DMS53 treated with DMSO at 0.1 percent for 48 hours (cell line): ENCODE results near the gene NSMCE1.
"Not testable (repeated sequence)": the region's sequence is repeated elsewhere in the genome, so short reads cannot be mapped to it uniquely, and the experiment has no call there.

Experiments
- DNase-seq: peaks from one replicate; lab custom pipeline; 2025; ENCODE audit not compliant: unreplicated experiment; lab: John Stamatoyannopoulos, UW

NSMCE1 gene

DNA sequence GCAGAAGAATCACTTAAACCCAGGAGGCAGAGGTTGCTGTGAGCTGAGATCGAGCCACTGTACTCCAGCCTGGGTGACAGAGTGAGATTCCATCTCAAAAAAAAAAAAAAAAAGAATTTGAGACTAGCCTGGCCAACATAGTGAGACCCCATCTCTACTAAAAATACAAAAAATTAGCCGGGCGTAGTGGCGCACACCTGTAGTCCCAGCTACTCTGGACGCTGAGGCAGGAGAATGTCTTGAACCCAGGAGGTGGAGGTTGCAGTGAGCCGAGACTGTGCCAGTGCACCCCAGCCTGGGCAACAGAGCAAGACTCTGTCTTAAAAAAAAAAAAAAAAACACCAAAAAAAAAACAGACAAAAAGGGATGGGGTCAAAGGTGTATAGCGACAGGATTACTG, 4.1 kb upstream of the NSMCE1 start:
- DNase-seq: not testable (repeated sequence)

- DNase-seq: no peak
These were observed 3.5 kb upstream of the NSMCE1 start for GRCh38 chr16:27272076-27272475.

DNA sequence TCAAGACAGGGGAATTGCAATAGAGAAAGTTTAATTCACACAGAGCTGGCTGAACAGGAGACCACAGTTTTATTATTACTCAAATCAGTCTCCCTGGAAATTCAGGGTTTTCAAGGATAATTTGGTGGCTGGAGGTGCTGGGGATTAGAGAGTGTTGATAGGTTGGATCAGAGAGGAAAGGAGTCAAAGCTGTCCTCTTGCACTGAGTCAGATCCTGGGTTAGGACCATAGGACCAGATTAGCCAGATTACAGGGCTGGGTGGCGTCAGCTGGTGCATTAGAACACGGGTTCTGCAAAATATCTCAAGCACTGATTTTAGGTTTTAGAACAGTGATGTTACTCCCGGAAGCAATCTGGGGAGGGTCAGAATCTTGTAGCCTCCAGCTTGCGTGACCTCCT, 1.8 kb upstream of the NSMCE1 start:
- no peak for DNase-seq

GRCh38 chr16:27269300-27270150, 953 bp upstream of the NSMCE1 start:
- DNase-seq: no peak

GRCh38 chr16:27267037-27267677, 1.4 kb downstream of the NSMCE1 start:
- no peak for DNase-seq

DNA sequence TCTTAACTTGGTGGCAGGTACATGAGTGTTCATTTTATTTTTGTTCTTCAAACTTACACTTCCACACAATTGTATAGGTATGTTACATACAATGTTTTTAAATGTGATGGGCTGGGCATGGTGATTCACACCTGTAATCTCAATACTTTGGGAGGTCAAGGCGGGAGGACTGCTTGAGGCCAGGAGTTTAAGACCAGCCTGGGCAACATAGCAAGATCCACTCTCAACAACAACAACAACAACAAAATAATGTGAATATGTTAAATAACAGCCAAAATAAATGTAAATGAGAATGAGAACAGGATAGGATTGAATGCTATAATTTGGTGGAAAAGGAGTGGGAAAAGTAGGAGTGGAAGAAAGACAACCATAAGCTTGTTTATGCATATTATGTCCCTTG, 2.6 kb downstream of the NSMCE1 start:
- DNase-seq: no peak

DNA sequence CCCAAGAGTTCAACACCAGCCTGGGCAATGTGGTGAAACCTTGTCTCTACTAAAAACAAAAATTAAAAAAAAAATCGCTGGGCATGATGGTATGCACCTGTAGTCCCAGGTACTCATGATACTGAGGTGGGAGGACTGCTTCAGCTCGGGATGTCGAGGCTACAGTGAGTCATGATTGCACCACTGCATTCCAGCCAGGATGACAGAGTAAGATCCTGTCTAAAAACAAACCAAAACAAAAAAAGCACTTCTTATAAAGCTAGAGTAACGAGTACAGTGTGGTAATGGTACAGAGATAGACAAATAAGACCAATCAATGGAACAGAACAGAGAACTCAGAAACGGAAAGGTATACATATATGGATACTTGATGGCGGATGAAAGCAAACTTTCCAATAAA, 4.4 kb downstream of the NSMCE1 start:
- no peak for DNase-seq

DNA sequence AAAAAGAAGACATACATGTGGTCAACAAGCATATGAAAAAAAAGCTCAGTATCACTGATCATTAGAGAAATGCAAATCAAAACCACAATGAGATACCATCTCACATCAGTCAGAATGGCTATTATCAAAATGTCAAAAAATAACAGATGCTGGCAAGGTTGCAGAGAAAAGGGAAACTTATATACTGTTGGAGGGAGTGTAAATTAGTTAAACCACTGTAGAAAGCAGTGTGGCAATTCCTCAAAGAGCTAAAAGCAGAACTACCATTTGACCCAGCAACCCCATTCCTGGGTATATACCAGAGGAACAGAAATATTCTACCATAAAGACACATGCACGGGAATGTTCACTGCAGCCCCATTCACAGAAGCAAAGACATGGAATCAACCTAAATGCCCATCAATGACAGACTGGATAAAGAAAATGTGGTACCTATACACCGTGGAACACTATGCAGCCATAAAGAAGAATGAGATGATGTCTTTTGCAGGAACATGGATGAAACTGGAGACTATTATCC, 5.6 kb downstream of the NSMCE1 start:
- DNase-seq: not testable (repeated sequence)

- no peak for DNase-seq
These were observed 8.9 kb downstream of the NSMCE1 start for GRCh38 chr16:27259710-27260109.

GRCh38 chr16:27258241-27258734, 10.3 kb downstream of the NSMCE1 start:
- DNase-seq: no peak

DNA sequence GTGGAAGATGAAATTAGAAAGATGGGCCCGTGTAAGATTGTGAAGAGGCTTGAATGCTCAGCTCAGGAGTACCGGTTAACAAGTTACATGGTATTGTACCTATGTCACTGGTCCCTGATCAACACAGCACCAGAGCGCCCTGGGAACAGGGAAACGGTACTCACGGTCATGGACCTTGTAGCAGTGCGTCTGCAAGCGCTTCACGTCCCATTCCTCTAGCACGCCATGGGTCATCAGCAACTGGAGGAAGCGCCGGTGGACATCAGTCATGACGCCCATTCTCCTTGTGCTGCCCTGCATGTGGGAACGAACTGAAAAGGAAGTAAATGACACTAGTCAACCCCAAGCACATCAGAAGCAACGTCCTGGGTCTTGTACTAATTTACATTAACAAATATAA, 11.3 kb downstream of the NSMCE1 start:
- no peak for DNase-seq

DNA sequence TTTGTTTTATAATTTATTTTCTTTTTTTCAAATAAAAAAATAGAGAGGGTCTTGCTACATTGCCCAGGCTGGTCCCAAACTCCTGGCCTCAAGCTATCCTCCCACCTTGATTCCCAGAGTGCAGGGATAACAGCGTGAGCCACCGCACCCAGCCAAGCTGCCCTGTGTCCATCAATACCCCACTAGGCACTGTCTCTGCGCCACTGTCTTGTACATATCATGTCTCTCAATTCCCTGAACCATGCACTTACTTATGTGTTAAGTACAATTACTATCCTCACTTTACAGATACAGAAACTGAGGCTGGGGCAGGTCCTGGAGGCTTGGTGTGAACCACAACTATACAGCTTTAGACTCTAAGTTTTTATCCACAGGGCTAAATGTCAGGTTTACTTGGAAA, 11.7 kb downstream of the NSMCE1 start:
- DNase-seq: no peak

DNA sequence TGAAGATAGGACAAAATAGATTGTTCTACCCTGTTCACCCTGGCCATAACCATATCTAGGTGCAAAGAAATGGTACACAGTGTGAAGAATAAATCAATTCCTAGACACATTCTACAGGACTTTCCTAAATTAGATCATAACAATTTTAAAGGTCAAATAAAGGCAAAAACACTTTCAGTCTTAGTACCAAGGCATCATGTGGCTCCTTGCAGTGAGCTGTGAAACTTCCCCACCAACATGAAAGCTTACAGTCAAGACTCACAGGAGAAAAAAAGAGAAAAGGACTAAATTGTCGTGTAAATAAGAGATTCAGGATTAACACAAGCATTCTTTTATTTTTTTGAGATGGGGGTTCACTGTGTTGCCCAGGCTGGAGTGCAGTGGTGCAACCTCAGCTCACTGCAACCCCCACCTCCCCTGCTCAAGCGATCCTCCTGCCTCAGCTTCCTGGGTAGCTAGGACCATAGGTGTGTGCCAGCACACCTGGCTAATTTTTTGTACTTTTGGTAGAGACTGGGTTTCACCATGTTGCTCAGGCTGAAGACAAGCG, 14.2 kb downstream of the NSMCE1 start:
- no peak for DNase-seq

DNA sequence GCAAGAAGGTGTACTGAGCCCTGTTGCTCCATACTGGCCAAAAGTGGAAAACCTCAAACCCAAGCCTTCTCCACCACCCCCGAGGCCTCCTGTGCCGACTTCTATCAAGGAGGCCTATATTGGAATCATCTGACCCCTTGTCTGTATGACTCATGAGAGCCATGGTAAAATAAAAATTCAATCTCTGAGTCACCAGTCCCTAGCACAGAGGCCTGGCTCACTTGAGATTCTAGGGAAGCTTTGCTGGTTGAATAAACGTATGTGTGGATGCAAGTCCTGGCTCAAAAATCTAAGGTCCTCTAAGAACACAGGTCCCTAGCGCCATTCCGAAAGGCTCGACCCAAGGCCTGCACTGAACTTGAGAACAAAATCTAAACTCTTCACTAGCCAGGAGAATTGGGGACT, 15.0 kb downstream of the NSMCE1 start:
- no peak for DNase-seq

DNA sequence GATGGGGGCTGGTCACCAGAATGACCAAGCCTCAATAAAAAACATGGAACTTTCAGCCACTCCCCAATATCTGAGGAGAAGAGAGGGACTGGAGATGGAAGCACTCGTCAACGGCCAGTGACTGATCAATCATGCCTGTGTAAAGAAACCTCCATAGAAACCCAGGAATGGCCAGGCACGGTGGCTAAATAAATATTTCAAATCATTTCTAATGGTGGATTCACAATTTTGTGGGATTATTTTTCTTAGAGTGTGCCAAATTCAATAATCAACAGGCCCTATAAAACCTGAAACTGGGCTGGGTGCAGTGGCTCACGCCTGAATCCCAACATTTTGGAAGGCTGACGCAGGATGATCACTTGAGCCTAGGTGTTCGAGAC, 16.4 kb downstream of the NSMCE1 start:
- DNase-seq: no peak

DNA sequence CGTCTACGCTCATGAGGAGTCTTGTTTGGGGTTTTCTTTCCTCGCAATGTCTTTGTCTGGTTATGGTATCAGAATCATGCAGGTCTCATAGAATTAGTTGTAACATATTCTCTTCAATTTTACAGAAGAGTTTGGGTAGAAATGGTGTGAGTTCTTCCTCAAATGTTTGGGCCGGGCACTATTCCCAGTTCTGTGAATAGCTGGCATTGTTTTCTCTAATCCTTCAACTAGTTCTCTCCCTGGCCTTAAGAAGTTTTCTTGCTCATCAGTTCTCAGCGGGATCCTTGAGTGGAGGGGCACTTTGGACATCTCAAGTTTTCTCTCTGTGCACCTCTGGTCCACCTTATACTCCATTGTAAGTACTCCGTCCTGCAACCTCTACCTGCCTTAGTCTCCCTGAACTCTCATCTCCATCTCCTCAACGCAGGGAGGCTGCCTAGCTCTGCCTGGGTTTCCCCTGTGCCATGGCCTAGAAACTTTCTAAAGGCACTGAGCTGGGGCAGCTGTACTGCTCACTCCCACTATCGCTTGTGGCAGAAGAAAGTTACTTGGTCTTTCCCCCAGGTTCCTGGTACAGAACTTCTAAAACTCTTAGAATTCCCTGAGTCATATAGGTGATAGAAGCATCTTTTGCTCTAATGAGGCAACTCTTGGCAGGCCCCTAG, 16.9 kb downstream of the NSMCE1 start:
- DNase-seq: no peak

DNA sequence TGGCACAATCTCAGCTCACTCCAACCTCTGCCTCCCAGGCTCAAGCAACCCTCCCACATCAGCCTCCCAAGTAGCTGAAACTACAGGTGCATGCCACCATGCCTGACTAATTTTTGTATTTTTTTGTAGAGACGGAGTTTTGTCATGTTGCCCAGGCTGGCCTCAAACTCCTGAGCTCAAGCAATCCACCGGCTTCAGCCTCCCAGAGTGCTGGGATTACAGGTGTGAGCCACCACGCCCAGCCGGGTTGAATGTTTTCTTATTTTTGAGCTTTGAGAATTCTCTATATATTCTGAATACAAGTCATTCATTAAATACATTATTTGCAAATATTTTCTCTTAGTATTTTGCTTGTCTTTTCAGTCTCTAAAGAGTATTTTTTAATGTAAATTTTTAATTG, 19.7 kb downstream of the NSMCE1 start:
- DNase-seq: not testable (repeated sequence)

DNA sequence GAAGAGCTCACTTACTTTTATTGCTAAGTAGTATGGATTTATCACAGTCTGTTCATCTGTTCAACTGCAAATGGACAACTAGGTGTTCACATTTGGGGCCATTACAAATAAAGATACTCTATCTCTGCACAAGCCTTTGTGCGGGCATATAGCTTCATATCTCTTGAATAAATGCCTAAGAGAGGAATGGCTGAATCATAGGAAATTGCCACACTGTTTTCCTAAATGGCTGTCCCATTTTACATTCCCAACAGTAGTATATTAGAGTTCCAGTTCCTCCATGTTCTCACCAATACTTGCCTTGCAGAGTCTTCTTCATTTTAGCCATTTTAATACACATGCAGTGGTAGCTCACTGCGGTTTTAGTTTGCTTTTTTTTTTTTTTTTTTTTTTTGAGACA, 20.5 kb downstream of the NSMCE1 start:
- no peak for DNase-seq

DNA sequence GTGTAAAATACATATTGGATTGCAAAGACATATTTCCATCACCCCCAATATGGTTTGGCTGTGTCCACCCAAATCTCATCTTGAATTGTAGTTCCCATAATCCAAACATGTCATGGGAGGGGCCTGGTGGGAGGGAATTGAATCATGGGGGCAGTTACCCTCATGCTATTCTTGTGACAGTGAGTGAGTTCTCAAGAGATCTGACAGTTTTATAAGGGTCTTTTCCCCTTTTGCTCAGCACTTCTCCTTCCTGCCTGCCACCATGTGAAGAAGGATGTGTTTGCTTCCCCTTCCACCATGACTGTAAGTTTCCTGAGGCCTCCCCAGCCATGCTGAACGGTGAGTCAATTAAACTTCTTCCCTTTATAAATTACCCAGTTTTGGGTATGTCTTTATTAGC, 21.5 kb downstream of the NSMCE1 start:
- not testable (repeated sequence) for DNase-seq

GRCh38 chr16:27246439-27246838, 22.1 kb downstream of the NSMCE1 start:
- no peak for DNase-seq
